KMS-11 (cell line): ENCODE data around the gene ABHD5.

Experiments
- H2AFZ ChIP-seq: fragments of 200-600 bp; sonication (generic); 2 replicates; pipeline ENCODE4 v1.6.1; 2016; ENCODE audit warnings: antibody characterized with exemption, mixed run types, low read depth
- H3K27ac ChIP-seq: fragments of 200-600 bp; sonication (generic); 2 replicates; pipeline ENCODE4 v1.6.1; 2016; ENCODE audit warnings: mild to moderate bottlenecking, mixed run types
- H3K27me3 ChIP-seq: fragments of 200-600 bp; sonication (generic); 2 replicates; pipeline ENCODE4 v1.6.1; 2017; ENCODE audit warnings: mild to moderate bottlenecking, low read depth, mixed run types, moderate library complexity; ENCODE audit not compliant: insufficient read depth
- H3K36me3 ChIP-seq: fragments of 200-600 bp; sonication (generic); 2 replicates; pipeline ENCODE4 v1.6.1; 2017; ENCODE audit warnings: mild to moderate bottlenecking, mixed run types; ENCODE audit not compliant: insufficient read depth
- H3K4me1 ChIP-seq: fragments of 200-600 bp; sonication (generic); 2 replicates; pipeline ENCODE4 v1.6.1; 2016; ENCODE audit warnings: mild to moderate bottlenecking, low read depth, mixed run types; ENCODE audit not compliant: poor library complexity, severe bottlenecking
- H3K4me2 ChIP-seq: fragments of 200-600 bp; sonication (generic); 2 replicates; pipeline ENCODE4 v1.7.0; 2016; ENCODE audit warnings: mild to moderate bottlenecking, mixed run types
- H3K4me3 ChIP-seq: fragments of 200-600 bp; sonication (generic); IDR thresholded peaks from 2 replicates; pipeline ENCODE4 v1.6.1; 2017; ENCODE audit warnings: low read depth, low read length, mixed read lengths; ENCODE audit not compliant: insufficient read depth
- H3K79me2 ChIP-seq: fragments of 200-600 bp; sonication (generic); 2 replicates; pipeline ENCODE4 v1.6.1; 2016; ENCODE audit warnings: low read depth, mixed run types; ENCODE audit not compliant: insufficient read depth
- H3K9ac ChIP-seq: fragments of 200-600 bp; sonication (generic); 2 replicates; pipeline ENCODE4 v1.6.1; 2016; ENCODE audit warnings: mild to moderate bottlenecking, mixed run types
- H4K20me1 ChIP-seq: fragments of 200-600 bp; sonication (generic); 2 replicates; pipeline ENCODE4 v1.6.1; 2016; ENCODE audit warnings: mild to moderate bottlenecking, mixed run types; ENCODE audit not compliant: insufficient read depth
- CTCF ChIP-seq: fragments of 200-600 bp; sonication (generic); conservative IDR thresholded peaks from 2 replicates; pipeline ENCODE4 v1.6.1; 2017; ENCODE audit warnings: low read depth, mild to moderate bottlenecking, antibody characterized with exemption, low read length, moderate library complexity, mixed read lengths

Gene ABHD5

GRCh38 chr3:43699864-43700263, 9.1 kb downstream of the ABHD5 start:
- Histone ChIP-seq H3K4me1 (no peaks in the 10 kb centered on the region), H3K36me3 (no peaks in the 10 kb centered on the region), H3K79me2 (no peaks in the 10 kb centered on the region), H3K27me3 (no peaks in the 10 kb centered on the region), H3K4me2 (no peak overlapping the region), H3K4me3 (no peak overlapping the region), H3K27ac (no peak overlapping the region), H2AFZ (no peak overlapping the region), H3K9ac (no peak overlapping the region), H4K20me1 (no peaks in the 10 kb centered on the region)
- 0 out of 2 replicates have a peak, but pooled peaks have one; percentile 18 for TF ChIP-seq CTCF

- H3K4me2 ChIP-seq = no peak overlapping the region
- H3K4me3 ChIP-seq = no peak overlapping the region
These were observed 14.0 kb downstream of the ABHD5 start for GRCh38 chr3:43704697-43705096.

GRCh38 chr3:43706342-43706741, 15.6 kb downstream of the ABHD5 start:
- H3K4me2 ChIP-seq = no peak overlapping the region
- H3K79me2 ChIP-seq = no peaks in the 10 kb centered on the region
- H2AFZ ChIP-seq = no peak overlapping the region
- no peak overlapping the region for H3K9ac ChIP-seq
- no peak overlapping the region for H3K27ac ChIP-seq
- no peak overlapping the region for H3K4me3 ChIP-seq
- H4K20me1 ChIP-seq = no peaks in the 10 kb centered on the region
- H3K36me3 ChIP-seq = no peaks in the 10 kb centered on the region
- no peaks in the 10 kb centered on the region for H3K4me1 ChIP-seq
- no peak for TF ChIP-seq CTCF
- no peaks in the 10 kb centered on the region for H3K27me3 ChIP-seq

More at GRCh38 chr3:43704697-43705096, 14.0 kb downstream of the ABHD5 start:
- Histone ChIP-seq H3K79me2 (no peaks in the 10 kb centered on the region), H2AFZ (no peak overlapping the region), H3K4me1 (no peaks in the 10 kb centered on the region), H3K9ac (no peak overlapping the region), H3K27ac (no peak overlapping the region), H3K27me3 (no peaks in the 10 kb centered on the region), H4K20me1 (no peaks in the 10 kb centered on the region), H3K36me3 (no peaks in the 10 kb centered on the region)
- no peak for TF ChIP-seq CTCF

GRCh38 chr3:43707266-43707665, 16.5 kb downstream of the ABHD5 start:
- no peak overlapping the region for H3K4me3 ChIP-seq
- H3K9ac ChIP-seq = no peak overlapping the region
- H3K4me2 ChIP-seq = no peak overlapping the region
- H2AFZ ChIP-seq = no peak overlapping the region
- TF ChIP-seq CTCF = no peak
- no peaks in the 10 kb centered on the region for H3K36me3 ChIP-seq
- no peaks in the 10 kb centered on the region for H4K20me1 ChIP-seq
- no peak overlapping the region for H3K27ac ChIP-seq
- H3K79me2 ChIP-seq = no peaks in the 10 kb centered on the region
- H3K4me1 ChIP-seq = no peaks in the 10 kb centered on the region
- no peaks in the 10 kb centered on the region for H3K27me3 ChIP-seq

GRCh38 chr3:43707998-43708397, 17.3 kb downstream of the ABHD5 start:
- Histone ChIP-seq H3K4me3 (no peak overlapping the region), H3K27ac (no peak overlapping the region), H3K9ac (no peak overlapping the region), H3K4me1 (no peaks in the 10 kb centered on the region), H3K4me2 (no peak overlapping the region), H4K20me1 (no peaks in the 10 kb centered on the region), H3K79me2 (no peaks in the 10 kb centered on the region), H3K27me3 (no peaks in the 10 kb centered on the region), H3K36me3 (no peaks in the 10 kb centered on the region), H2AFZ (no peak overlapping the region)
- TF ChIP-seq CTCF = no peak
